Occipital lobe (tissue), 2 donors: ENCODE data around the gene CALML5. TPM values are rescaled to one million over a fixed set of nuclear protein-coding genes. Genes with fewer than 3 reads are reported as not detected.
"Not testable (repeated sequence)": the region's sequence is repeated elsewhere in the genome, so short reads cannot be mapped to it uniquely, and the experiment has no call there.

Source experiments
- DNase-seq: peaks from one replicate; lab custom pipeline; 2025; lab: John Stamatoyannopoulos, UW
- total RNA-seq: library from RNA; depleted of rRNA; stranded (reverse); fragments of >200 nt; gene quantifications from one replicate; pipeline ENCODE4 v1.2.3, GENCODE V29; 2014

Gene CALML5
- total RNA-seq, 1 donor from 2014 or later = not detected

GRCh38 chr10:5484205-5484604 is 15.2 kb downstream of the CALML5 start:
- DNase-seq = no peak

- DNase-seq = no peak
These were observed 17.4 kb downstream of the CALML5 start for GRCh38 chr10:5482016-5482415.

- no peak for DNase-seq
These were observed 18.2 kb downstream of the CALML5 start for GRCh38 chr10:5481121-5481520.

- DNase-seq = no peak
These were observed 19.0 kb downstream of the CALML5 start for GRCh38 chr10:5480162-5480941.

GRCh38 chr10:5479481-5480161 is 19.7 kb downstream of the CALML5 start:
- no peak for DNase-seq

- no peak for DNase-seq
These were observed 20.6 kb downstream of the CALML5 start for GRCh38 chr10:5478694-5479305.

- DNase-seq = no peak
These were observed 21.2 kb downstream of the CALML5 start for GRCh38 chr10:5477948-5478693.

- no peak for DNase-seq
These were observed 22.3 kb downstream of the CALML5 start for GRCh38 chr10:5476918-5477525.

GRCh38 chr10:5475974-5476807 is 23.2 kb downstream of the CALML5 start:
- DNase-seq = not testable (repeated sequence)

- not testable (repeated sequence) for DNase-seq
These were observed 24.3 kb downstream of the CALML5 start for GRCh38 chr10:5475088-5475487.

GRCh38 chr10:5474642-5475041 is 24.7 kb downstream of the CALML5 start:
- not testable (repeated sequence) for DNase-seq

- no peak for DNase-seq
These were observed 29.2 kb downstream of the CALML5 start for GRCh38 chr10:5470062-5470751.

GRCh38 chr10:5469353-5470061 is 29.9 kb downstream of the CALML5 start:
- no peak for DNase-seq

- DNase-seq = no peak
These were observed 30.9 kb downstream of the CALML5 start for GRCh38 chr10:5468262-5469106.

- DNase-seq = no peak
These were observed 31.6 kb downstream of the CALML5 start for GRCh38 chr10:5467634-5468255.

- no peak for DNase-seq
These were observed 32.2 kb downstream of the CALML5 start for GRCh38 chr10:5467207-5467535.

- DNase-seq = no peak
These were observed 32.7 kb downstream of the CALML5 start for GRCh38 chr10:5466451-5467206.
